GDM1 (cell line): ENCODE measurements around the gene DDO.
"Not testable (repeated sequence)": the region's sequence is repeated elsewhere in the genome, so short reads cannot be mapped to it uniquely, and the experiment has no call there.

ENCODE experiments used
- DNase-seq: peaks from one replicate; lab custom pipeline; 2025; lab: John Stamatoyannopoulos, UW

The DDO gene

DNA sequence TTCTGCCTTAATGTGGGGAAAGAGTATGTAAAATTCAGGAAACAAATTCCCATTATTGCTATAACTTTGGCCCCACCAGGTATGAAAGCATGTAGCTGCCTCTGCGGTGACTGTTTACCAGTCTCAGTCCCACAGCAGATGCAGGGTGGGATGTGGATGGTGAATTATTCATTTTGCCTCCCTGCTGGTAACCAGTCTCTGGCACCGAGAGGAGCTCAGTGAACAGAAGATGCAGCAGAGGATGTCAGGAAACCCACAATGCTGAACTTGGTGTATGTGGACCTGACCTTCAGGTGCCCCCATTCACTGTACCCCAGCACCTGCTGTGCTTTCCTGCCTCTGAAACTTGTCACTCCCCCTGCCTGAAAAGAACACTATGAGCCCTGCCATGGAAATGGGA lies 48.4 kb downstream of the DDO start:
- no peak for DNase-seq

DNA sequence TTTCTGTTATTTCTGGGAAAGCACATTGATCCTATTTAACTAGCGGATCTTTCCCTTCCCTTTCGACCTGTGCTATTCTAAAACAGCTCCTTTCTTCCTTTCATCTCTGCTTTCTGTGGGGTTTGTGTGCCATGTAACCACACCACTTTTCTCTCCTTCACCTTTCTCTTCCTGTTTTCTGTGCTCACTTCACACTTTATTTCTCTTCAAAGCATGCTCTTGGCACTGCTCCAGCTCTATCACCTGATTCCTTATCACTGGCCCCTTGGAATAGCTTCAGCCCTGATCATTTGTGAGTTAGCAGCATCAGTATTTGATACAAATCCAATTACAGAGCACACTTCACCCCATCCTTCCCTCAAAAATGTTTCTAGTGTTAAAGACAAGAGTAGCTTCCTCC lies 49.1 kb downstream of the DDO start:
- DNase-seq, result no peak

DNA sequence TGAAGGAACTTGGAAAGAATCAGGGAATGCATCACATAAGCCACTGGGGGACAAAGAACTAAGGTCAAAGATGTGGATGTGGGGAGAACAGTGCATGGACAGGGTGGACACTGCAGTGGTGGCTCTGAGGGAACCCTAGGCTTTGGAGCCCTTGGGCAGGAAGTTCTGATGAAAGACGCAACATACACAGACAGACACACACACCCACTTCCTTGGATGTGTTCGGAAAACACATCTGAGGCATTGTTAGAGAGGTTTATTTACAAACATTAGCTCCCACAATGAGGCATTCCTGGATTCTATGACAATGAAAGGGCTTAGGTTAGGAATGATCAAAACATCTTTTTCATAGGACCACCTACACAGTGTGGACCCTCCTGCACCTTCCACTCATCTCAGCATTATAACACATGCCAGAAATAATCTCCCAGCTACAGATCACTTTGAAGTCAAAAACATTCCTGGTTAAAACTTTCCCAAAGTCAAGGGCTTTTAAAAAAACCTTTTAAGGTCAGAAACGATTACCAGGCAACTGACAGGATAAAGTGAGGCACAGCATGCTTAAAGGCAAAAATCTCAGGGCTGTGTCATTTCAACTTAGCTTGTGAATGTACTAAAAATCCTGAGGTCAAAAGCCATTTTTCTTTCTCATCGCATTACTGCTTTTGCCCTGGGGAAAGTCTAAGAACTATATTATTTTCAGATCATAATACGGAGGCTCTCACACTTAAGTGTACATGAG lies 50.8 kb downstream of the DDO start:
- no peak for DNase-seq

DNA sequence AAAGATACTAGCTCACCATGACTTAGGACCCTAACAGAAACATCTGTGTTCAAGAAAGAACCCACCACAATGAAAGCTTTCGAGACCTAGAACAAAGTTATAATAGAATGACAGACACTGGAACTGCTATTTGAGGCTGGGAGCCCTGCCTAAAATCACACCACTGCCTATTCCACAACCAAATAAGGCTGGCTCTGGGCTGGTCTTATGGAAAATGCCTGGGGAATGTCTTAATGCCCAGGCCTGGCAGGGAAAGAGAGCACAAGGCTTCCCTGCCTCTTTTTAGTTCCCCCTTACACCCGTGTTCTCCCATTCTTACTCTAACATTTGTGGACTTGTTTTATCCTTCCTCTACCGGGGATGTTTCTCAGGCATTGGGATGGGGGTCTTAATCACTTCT lies 51.6 kb downstream of the DDO start:
- no peak for DNase-seq

DNA sequence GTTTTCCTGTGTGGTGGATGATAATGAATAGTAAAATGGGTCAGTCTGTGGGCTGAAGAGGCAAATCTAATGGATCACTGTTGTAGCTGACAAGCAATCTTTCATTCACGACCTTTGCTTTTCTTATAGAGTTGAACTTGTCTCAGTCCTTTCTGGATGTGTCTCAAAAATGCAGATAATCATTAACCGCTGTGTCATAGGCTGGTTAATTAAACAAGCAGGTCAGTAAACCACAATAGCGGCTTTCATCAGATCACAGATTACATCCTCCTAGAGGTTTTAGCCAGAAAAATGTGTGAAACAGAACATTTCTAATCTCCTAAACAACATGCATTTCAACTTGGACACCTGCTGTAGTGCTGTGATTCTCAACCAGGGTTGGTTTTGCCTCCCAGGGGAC lies 54.7 kb downstream of the DDO start:
- DNase-seq, result no peak

DNA sequence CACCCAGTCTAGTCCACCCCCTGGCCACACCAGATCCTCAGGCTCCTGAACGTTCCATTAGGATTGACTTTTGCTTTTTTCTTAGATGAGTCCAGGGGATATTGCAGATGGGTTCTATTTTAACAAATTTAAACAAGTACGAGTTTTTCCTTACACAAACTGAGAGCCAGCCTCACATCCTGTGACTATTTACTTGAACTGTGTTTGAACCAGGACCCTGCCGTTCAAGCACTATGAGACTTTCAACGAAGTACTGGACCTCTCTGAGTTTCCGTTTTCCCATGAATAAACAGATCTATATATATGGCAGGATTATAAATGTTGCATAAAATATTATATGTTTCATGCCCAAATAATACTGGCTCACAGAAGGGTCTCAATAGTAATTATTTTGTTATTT lies 55.8 kb downstream of the DDO start:
- no peak for DNase-seq

DNA sequence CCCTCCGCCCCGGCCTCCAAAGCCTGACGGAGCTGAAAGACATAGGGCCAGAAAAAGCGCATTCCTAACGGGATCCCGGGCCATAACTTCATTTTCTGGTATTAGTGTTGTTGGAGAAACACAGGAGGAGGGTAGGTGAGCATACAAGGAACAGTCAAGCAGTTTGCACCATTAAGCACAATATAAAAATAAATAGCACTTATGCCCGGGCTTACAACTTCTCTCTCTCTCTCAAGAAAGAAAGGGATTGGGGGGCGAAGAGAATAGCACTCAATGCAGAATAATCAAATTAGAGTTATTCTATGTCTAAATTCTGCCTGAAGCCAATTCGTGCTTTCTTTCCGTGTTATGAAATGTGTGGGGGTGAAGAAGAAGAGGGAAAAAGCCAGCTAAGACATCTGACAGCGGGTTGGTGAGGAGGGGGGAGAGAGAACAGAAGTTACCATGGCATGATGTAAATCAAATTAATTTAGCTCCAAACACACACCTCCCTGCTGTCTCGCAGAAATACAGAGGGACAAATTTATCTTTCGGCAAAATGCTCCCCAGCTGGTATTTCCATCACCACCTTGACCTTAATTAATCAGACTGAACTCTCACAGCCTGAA lies 56.7 kb downstream of the DDO start:
- DNase-seq, result no peak

DNA sequence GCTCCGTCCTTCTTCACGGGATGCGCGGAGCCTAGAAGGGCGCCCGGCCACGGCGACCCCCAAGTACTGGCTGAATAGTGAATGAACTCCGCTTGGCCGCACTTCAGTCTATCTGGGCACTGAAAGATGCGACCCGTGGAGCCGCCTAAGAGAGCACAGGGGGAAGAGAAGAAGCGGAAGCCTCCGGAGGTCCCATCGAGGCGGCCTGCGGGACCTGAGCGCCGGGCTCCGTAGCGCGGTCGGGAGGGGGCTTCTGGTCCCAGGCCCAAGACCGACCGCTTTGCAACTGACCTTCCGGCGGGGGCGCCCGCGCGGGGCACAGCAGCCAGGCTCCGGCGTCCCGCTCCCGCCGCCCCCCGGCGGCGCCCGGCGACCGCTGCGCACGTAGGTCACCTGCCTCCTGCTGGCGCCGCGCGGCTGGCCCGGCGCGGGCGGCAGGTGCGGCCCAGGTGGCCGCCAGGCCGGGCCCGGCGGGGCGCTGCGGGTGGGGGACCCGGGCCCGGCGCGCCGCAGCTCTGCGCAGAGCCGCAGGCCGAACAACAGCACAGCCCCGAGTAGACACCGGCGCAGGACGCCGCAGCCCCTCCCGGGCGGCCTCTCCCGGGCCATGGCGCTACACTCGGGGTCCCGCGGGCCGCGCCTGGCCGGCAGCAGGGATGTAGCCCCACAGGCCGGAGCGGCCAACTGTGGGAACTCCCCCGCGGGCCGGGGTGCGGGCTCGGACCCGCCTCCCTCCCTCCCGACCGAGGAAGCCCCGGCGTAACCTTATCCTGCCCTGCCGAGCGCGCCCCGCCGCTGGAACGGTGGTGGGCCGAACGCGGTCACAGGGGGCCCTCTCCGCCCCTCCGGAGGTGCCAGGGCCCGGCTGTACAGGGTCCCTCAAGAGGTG lies 57.5 kb downstream of the DDO start, which contains the start of gene METTL24:
TSS of gene METTL24 (minus strand) at position 686 of the 889 bp plus-strand sequence. CDS start at position 609, 77 bp downstream.
- no peak for DNase-seq

DNA sequence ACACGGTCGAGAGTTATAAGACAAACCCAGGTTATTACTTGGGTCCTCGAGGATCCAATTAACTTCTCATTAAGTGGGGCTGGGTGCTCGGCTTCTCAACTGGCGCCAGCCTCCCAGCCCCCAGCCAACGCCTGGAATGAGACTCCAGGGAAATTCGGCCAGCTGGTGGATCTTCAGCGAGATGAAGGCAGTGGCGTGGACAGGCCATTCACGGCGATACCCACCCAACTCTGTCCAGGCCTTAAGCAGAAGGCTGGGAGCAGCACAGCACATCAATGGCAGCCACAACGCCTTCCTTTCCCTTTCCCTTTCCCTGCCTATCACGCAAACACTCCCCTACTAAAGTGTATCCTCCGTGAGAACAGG lies 58.1 kb downstream of the DDO start:
- DNase-seq, result no peak

DNA sequence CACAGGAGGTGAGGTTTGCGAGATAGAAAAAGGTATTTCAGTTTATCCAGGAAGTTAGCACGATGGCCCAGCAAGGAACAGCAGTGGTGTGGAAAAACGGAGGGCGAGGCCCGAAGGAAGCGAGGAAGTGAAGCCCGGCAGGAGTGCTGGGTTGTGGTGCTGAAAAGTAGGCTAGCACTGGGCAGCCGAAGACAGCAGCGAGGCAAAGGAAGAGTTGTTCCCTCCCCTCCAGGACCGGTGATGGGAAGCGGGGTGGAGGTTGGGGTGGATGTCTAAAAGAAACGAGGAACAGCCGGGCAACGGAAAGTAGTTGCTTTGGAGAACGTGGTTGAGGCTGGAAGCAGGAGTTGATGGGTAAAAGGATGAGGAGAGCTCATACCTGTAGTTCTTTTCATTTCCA lies 58.6 kb downstream of the DDO start:
- DNase-seq, result no peak

DNA sequence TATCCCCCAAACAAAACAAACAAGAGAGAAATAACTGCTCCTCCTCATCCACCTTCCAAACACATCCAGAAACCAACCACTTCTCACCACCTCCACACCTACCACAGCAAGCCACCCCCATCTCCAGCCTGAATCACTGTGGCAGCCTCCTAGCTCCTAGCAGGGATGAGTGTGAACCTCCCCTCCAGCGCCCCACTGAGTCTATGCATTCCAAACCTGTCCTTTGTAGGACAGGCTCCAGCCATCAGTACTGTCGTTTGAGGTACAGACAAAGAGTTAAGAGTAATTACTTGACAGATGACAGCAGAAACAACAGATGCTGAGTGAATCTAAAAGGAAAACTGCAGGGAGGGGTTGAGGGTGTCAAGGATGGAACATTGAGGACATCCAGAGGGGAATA lies 59.6 kb downstream of the DDO start:
- DNase-seq, result no peak

DNA sequence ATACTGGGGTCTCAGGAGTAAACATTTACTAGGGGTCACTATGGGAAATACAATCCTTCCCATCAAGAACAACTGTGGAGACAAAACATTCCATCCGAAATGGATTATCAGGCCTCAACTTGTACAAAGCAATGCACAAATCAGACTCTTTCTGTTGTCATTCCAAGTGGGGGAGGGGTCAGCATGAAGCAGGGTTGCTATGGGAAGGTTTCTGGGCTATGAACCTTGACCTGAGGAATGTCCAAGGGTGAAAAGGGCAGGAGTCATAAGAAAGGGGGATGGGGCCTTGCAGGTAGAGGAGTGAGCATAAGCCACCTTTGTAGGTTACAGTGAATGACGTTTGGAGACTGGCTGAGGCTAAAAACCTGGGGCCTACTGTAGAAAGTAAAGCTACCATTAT lies 60.4 kb downstream of the DDO start:
- no peak for DNase-seq

DNA sequence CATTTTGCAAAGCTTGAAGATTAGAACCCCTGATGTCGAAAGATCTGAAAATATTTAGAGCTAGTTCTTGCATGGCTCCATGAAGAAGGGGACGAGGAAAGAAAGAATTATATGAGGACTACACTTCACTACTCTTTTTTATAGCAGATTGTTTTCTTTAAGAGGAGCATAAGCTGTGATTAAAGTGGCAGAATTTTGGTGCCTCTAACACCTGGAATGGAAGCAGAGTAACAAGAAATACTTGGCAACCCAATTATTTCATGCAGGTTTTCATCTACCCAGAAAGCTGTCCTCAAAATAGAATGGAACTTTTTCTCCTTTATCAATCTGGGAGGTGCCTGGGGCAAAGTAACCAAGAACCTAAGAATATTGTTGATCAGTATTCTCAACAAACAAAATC lies 61.2 kb downstream of the DDO start:
- DNase-seq, result no peak

DNA sequence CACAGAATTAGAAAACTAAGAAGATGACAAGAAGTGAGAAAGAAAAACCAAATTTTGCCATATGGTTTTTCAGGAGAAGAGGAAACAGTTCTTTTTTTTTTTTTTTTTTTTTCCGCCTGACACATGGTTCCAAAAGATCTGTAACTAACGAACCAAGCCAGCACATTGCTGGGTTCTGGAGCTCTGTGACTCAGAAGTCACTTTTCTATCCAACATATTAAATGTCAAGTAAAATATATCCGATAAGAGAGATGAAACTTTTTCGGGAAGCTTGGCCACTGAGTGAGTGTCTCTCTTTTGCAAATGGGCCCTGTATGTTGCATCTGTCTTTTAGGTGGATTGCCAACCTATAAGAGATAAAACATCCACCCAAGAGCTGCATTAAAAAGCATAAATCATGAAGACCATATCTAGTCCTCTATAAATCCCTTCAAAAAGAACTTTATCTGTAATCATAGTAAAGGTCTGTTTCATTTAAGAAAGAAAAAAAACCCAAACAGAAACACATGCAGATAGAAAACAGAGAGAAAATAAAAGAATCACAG lies 61.8 kb downstream of the DDO start:
- DNase-seq, result no peak

DNA sequence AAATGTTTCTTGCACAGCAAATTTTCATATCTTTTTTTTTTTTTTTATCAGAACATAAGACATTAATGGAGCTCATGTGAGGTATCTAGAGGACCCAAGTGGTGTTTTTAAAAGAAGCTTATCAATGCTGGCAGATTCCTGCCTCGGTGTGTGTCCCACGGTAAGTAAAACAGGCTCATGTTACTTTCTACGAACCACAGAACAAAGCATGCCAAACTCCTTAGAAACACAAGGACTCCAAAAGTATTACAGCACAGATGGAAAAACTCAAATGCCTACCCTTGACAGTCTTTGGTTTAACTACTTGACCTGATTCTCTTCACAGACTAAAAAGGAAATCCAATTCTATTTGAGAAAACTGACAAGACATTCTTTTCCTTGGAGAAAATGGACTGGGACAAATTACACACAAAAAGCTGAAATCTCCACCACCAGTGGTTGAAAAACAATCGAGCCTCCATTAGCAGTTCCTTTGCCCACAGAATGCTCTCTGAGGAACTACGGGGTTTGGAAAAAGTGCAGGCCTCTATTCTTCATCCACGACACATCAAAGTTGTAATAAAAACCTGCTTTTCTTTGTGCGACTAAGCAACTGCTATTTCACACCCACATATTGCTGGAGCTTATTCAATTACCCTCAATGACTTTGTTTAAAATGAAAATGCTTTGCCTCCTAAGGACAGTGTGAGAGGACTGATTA lies 62.7 kb downstream of the DDO start:
- no peak for DNase-seq

DNA sequence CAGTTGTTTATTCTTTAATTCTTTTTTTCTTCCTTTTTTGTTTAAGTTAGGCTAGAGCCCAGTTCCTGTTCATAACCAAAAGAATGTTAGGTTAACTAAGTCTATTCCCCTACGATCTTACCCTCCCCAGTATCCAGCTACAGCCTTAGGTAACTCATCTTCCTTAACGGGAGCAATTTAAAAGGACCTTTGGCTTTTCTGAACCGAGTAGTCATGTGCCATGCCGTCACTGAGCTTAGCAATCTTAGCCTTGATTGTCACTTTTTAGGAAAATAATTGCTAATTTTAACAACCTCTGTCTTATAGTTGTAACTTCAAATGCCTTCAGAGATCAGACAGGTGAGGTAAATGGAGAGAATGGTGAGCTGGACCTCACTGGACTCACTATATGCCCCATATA lies 63.4 kb downstream of the DDO start:
- DNase-seq, result no peak

DNA sequence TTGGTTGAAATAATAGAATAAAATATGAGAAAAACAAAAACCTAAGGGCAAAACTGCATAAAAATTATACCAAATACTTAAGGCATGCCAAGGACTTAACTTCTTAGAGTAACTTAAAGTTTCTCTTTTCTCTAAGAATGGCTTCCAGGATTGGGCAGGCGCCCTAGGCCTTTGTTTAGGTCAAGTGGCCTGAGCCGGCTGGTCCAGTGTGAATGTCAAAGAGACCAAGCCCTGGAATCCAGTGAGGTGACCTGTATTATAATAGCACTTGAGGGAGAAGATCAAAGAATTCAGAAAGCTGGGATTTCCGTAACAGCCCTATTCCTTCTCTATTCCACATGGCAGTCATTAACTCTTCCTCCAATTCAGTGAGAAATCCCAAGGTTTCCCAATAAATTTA lies 63.8 kb downstream of the DDO start:
- no peak for DNase-seq

DNA sequence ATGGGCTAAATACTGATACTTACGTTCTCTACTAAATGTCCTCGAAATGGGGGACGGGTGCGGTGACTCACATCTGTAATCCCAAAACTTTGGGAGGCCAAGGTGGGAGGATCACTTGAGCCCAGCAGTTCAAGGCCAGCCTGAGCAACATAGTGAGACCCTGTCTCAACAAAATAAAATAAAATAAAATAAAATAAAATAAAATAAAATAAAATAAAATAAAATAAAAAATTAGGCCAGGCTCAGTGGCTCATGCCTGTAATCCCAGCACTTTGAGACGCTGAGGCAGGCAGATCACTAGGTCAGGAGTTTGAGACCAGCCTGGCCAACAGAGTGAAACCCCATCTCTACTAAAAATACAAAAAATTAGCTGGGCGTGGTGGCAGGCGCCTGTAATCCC lies 64.8 kb downstream of the DDO start:
- not testable (repeated sequence) for DNase-seq

DNA sequence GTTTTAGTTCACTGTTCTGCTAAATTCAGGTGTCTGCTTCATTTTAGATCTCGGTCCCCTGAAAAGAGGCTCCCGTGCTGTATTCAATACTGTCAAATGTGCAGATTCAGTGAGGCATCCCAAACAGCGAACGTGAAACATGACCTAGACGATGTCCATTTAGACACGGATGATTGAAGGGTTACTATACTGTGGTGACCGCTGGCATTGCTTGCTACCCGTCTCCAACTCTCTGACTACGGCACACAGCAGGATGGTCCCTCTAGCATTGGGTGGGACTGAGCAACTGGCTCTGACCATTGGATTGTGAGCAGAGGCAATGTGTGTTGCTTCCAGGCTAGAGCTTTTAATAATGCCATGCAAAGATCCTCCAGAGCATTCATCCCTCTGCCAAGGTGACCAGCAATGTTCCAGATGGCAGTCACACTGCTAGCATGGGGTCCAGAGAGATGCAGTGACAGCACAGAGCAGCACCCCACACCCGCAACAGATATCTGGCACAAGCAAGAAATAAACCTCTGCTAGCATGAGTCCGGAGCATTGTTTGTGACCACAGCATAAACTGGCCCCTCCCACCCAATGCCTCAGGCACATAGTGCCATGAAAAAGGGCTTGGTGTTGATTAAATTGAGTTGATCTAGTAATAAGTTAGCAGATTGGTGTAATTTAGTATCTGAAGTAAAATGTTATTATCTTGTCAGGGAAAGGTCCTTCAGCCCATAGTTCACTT lies 66.2 kb downstream of the DDO start:
- no peak for DNase-seq

DNA sequence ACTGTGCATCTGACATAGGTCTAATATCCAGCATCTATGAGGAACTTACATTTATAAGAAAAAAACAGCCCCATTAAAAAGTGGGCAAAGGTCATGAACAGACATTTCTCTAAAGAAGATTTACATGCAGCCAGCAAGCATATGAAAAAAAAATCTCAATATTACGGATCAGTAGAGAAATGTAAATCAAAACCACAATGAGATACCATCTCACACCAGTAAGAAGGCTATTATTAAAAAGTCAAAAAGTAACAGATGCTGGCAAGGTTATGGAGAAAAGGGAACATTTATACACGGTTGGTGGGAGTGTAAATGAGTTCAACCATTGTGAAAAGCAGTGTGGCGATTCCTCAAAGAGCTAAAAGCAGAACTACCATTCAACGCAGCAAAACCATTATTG lies 70.3 kb downstream of the DDO start:
- no peak for DNase-seq

DNA sequence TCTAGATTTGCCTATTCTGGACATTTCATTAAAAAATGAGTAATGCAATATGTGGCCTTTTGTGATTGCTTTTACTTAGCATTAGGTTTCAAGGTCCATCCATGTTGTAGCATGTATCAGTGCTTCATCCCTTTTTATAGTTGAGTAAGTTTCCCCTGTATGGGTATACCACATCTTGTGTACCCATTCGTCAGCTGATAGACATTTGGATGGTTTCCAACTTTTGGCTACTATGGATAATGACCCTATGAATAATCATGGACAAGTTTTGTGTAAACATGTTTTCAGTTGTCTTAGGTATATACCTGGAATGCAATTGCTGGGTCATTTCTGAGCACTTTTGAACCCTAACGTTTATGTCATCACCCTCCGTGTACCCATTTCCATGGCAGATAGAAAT lies 72.6 kb downstream of the DDO start:
- no peak for DNase-seq
